GM10266 (cell line): ENCODE measurements around the gene SLC44A1.
"Not testable (repeated sequence)": the region's sequence is repeated elsewhere in the genome, so short reads cannot be mapped to it uniquely, and the experiment has no call there.

Experiments
- DNase-seq: peaks from one replicate; pipeline ENCODE4 v3.0.0; 2012; ENCODE audit errors: extremely low spot score
- TF ChIP-seq, protein P1 (sequence below): IDR thresholded peaks from 2 replicates; pipeline ENCODE4 v1.5.1; 2012; ENCODE audit warnings: mild to moderate bottlenecking, low read depth; ENCODE audit not compliant: control insufficient read depth, insufficient read depth; ENCODE audit errors: missing control alignments

Gene SLC44A1

DNA sequence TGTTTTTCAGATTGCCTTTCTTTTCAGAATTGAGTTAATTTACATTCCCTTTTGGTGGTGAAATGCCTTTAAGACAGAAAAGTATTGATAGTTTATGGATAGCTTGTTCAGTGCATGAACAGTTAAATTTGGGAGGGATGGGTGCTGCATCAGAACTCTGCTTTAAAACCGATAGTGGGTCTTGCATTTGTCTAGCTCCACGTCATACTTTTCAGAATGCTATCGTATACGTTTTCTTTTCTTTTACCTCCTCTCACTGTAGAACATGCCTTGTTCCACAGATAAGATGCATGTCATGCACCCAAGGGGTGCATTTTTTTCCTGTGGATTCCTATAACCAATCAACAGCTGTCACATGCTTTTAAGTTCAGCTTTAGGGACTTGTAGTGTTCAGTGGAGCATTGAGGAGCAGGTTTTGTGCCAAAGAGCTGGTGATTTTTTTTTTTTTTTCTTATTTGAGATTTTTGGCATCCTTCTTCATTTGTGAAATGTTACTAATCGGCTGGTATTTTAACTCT, 2.3 kb downstream of the SLC44A1 start:
- DNase-seq: no peak
- TF ChIP-seq, protein P1, sequence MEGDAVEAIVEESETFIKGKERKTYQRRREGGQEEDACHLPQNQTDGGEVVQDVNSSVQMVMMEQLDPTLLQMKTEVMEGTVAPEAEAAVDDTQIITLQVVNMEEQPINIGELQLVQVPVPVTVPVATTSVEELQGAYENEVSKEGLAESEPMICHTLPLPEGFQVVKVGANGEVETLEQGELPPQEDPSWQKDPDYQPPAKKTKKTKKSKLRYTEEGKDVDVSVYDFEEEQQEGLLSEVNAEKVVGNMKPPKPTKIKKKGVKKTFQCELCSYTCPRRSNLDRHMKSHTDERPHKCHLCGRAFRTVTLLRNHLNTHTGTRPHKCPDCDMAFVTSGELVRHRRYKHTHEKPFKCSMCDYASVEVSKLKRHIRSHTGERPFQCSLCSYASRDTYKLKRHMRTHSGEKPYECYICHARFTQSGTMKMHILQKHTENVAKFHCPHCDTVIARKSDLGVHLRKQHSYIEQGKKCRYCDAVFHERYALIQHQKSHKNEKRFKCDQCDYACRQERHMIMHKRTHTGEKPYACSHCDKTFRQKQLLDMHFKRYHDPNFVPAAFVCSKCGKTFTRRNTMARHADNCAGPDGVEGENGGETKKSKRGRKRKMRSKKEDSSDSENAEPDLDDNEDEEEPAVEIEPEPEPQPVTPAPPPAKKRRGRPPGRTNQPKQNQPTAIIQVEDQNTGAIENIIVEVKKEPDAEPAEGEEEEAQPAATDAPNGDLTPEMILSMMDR: no peak

DNA sequence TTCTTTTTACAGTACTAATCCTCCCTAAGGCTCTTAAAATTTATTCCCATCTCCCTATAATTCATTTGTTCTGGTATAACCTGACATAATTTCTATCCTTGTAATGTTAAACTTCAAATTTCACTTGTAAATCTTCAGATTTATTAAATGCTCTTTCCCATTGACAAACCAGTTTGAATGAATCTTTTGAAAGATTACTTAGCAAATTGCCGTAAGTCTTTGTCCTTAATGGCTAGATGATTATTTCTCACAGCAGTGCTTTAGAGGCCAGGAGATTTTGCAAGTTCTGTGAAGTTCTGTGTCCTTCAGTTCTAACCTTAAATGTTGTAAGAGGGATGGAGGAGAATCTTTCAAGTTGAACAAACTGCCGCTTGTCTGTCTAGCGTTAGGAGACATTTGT, 4.2 kb downstream of the SLC44A1 start:
- DNase-seq: no peak
- TF ChIP-seq, protein P1: no peak

DNA sequence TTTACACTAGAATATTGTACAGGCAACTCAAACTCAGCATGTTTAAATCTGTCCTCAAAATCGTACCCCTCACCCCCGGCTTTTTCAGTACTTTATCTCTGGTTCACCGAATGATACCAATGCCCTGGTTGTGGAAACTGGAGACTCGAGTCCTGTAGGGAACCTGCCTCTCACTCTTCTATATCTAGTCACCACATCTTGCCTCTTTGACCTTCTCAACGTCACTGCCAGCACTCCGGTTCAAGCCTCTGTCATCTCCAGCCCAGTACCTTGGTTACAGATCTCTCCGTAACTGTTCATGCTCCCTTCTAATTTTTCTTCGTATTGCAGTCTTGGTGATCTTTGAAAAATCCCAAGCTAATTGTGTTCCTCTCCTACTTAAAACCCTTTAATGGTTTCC, 6.7 kb downstream of the SLC44A1 start:
- no peak for DNase-seq
- TF ChIP-seq, protein P1: no peak

DNA sequence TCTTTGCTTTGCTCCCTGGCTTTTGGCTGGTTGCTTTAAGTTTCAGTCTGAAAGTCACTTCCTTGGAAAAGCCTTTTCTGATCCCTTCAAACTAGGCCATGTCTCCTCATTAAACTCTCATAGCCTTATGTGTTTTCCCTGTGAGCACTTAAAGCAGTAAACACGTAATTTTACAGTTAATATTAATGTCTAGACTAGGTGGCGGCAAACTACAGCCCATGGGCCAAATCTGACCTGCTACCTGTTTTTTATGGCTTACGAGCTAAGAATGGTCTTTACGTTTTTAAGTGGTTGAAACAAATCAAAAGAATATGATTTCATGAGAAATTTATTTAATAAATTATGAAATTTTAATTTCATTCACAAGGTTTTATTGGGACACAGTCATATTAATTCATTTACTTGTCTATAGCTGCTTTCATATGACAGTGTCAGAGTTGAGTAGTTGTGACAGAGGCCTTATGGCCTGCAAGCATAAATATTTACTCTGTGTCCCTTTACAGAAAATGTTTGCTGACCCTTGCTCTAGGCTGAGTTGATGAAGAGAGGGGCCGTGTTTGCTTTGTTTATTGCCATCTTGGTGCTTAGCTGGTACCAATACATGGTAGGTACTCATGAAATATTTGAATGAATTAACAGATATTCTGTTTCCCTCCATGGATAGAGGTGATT, 7.4 kb downstream of the SLC44A1 start:
- TF ChIP-seq, protein P1: no peak
- no peak for DNase-seq

DNA sequence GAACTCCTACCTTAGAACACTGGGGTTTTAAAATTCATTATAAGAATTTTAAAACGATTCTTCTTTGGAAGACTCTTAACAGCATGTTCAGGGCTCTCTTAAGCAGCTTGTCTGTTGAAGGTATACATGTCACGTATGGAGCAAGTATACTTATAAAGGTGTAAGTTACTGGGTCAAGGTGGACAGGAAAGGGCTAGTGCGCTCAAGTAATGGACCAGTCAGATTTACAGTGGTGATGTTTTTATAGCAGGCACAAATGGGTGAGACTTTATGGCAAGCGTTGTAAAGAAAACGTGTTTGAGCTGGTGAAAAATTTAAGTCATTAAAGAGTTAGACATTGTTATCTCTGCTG, 7.9 kb downstream of the SLC44A1 start:
- TF ChIP-seq, protein P1: no peak
- no peak for DNase-seq

DNA sequence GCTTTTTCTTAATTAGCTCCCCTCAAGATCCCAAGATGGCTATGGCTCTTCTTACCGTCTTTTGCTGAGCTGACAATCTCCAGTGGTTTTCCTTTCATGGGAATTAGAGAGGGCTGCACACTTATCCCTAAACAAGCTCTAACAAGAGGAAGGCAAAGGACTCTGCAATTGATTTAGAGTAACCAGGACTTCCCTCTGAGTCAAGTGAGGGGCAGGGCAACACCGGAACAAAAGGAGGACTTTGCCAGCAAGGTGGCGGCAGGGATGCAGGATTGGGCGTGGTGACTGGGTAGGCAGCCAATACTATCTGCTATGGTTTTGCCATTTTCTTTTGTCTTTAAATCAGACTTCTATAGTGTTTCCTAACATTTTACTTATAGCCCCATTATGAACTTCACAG, 9.8 kb downstream of the SLC44A1 start:
- TF ChIP-seq, protein P1: no peak
- no peak for DNase-seq

DNA sequence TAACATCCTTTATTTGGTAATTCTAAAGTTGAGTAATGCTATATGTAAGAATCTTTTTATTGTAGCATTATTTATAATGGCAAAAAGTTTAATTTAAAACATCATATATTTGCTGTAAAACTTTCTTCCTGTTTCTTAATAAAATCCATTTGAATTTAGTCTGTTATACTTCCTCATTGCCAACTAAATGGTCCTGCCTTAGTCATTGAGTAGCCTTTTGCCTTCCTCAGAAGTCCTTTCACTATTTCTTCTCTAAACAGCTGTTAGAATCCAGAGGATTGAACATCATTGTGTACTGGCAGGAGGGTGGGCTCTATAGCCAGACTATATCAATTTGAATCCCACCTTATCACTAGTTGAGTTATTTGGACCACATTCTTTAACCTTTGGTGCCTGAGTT, 11.0 kb downstream of the SLC44A1 start:
- TF ChIP-seq, protein P1: no peak
- DNase-seq: no peak

DNA sequence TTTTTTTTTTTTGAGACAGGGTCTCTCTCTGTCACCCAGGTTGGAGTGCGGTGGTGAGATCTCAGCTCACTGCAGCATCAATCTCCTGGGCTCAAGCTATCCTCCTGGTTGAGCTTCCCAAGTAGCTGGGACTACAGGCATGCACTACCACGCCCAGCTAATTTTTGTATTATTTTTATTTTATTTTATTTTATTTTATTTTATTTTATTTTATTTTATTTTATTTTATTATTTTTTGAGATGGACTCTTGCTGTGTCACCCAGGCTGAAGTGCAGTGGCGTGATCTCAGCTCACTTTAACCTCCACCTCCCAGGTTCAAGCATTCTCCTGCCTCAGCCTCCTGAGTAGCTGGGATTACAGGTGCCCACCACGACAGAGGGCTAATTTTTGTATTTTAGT, 12.1 kb downstream of the SLC44A1 start:
- not testable (repeated sequence) for DNase-seq
